ENCODE measurements around the gene POLD4. TPM values are rescaled to one million over a fixed set of nuclear protein-coding genes. Genes with fewer than 3 reads are reported as not detected.

Gene POLD4
- total RNA-seq, 1 experiment from 2014 or later, result 78.7 TPM

- no TSS peak for BruUV-seq (replicated peaks)
- no peaks in the 10 kb centered on the region for H3K36me3 ChIP-seq (ENCODE audit: control insufficient read depth, insufficient read depth, low read length)
- intact Hi-C loops (cut with micrococcal nuclease; ENCODE audit: unreplicated experiment) (no loop called here), in situ Hi-C loops (cut with HindIII; ENCODE audit: low pct_unique_long_range_greater_than_20kb, low sequenced_read_pairs) (no loop called here)
- no peak overlapping the region for H3K27ac ChIP-seq (ENCODE audit: low read length)
- no peaks in the 10 kb centered on the region for H3K27me3 ChIP-seq (ENCODE audit: control insufficient read depth, insufficient read depth, low read length)
- TF ChIP-seq REST (IDR thresholded peaks at IDR 0.05; ENCODE audit: insufficient read depth in 1 of 2, low read depth in 2 of 2, low read length in 1 of 2), result no peak
- no peak for TF ChIP-seq CTCF (IDR thresholded peaks at IDR 0.05)
- TF ChIP-seq SIN3A (IDR thresholded peaks at IDR 0.05; ENCODE audit: borderline replicate concordance, insufficient read depth, low read depth, low read length), result no peak
- TF ChIP-seq POLR2AphosphoS5 (IDR thresholded peaks at IDR 0.05; ENCODE audit: low read depth, low read length), result no peak
- no peak for TF ChIP-seq TCF7L2 (IDR thresholded peaks at IDR 0.05; ENCODE audit: low read depth, low read length)
- H3K9me3 ChIP-seq (ENCODE audit: control insufficient read depth, insufficient read depth, low read depth, low read length), result no peaks in the 10 kb centered on the region
- no peak for DNase-seq (ENCODE audit: low read depth, low spot score)
- ATAC-seq, result no peak
- ChIA-PET POLR2A (no interaction called here), CTCF (interaction anchor here (1.5 kb wide), 1 partner anchor 10 kb away, joined by 13 read pairs; no protein-coding TSS in a partner anchor)
- H3K4me1 ChIP-seq (ENCODE audit: control insufficient read depth, insufficient read depth, low read length), result peaks cover 39% of the 10 kb centered on the region
- H3K4me3 ChIP-seq (ENCODE audit: low read depth in 2 of 2, low read length in 2 of 2), result no peak overlapping the region
Measured at GRCh38 chr11:67366961-67367760, 13.8 kb upstream of the POLD4 start.

GRCh38 chr11:67366546-67366945 lies 13.2 kb upstream of the POLD4 start:
- Histone ChIP-seq H3K4me1 (ENCODE audit: control insufficient read depth, insufficient read depth, low read length) (peaks cover 36% of the 10 kb centered on the region), H3K4me3 (ENCODE audit: low read depth in 2 of 2, low read length in 2 of 2) (no peak overlapping the region), H3K27ac (ENCODE audit: low read length) (no peak overlapping the region), H3K9me3 (ENCODE audit: control insufficient read depth, insufficient read depth, low read depth, low read length) (no peaks in the 10 kb centered on the region), H3K36me3 (ENCODE audit: control insufficient read depth, insufficient read depth, low read length) (no peaks in the 10 kb centered on the region), H3K27me3 (ENCODE audit: control insufficient read depth, insufficient read depth, low read length) (no peaks in the 10 kb centered on the region)
- CTCF ChIA-PET, result no interaction called here
- intact Hi-C loops (cut with micrococcal nuclease; ENCODE audit: unreplicated experiment) (no loop called here), in situ Hi-C loops (cut with HindIII; ENCODE audit: low pct_unique_long_range_greater_than_20kb, low sequenced_read_pairs) (no loop called here)
- ATAC-seq (no peak), DNase-seq (ENCODE audit: low read depth, low spot score) (no peak)
- BruUV-seq (replicated peaks), result no TSS peak
- POLR2A ChIA-PET, result interaction anchor here (0.7 kb wide), 1 partner anchor 19 kb away, joined by 3 read pairs; no protein-coding TSS in a partner anchor
- TF ChIP-seq REST (IDR thresholded peaks at IDR 0.05; ENCODE audit: insufficient read depth in 1 of 2, low read depth in 2 of 2, low read length in 1 of 2) (no peak), POLR2AphosphoS5 (IDR thresholded peaks at IDR 0.05; ENCODE audit: low read depth, low read length) (no peak), TCF7L2 (IDR thresholded peaks at IDR 0.05; ENCODE audit: low read depth, low read length) (no peak), CTCF (IDR thresholded peaks at IDR 0.05) (no peak), SIN3A (IDR thresholded peaks at IDR 0.05; ENCODE audit: borderline replicate concordance, insufficient read depth, low read depth, low read length) (no peak)
